Measurements from ENCODE around the gene PSMD10.

- TF ChIP-seq EP300 (IDR thresholded peaks at IDR 0.05) (no peak), CTCF (IDR thresholded peaks at IDR 0.05) (no peak), POLR2A (IDR thresholded peaks at IDR 0.05; ENCODE audit: low read length) (no peak), ESRRA (IDR thresholded peaks at IDR 0.05; ENCODE audit: borderline replicate concordance, low read length) (no peak)
- TF ChIP-seq, protein P1, sequence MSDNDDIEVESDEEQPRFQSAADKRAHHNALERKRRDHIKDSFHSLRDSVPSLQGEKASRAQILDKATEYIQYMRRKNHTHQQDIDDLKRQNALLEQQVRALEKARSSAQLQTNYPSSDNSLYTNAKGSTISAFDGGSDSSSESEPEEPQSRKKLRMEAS (IDR thresholded peaks at IDR 0.05): no peak
These were observed 31.4 kb upstream of the PSMD10 start for GRCh38 chrX:108122748-108123147.

Data from A549 (cell line).